Activated CD8-positive, alpha-beta memory T cell treated with anti-CD3 and anti-CD28 coated beads for 1 hour (primary cell): ENCODE results near the gene VSTM4.

Source experiments
- DNase-seq, 2 donors: peaks; one replicate each; pipeline ENCODE4 v3.0.0-alpha.2; 2020; ENCODE audit warnings: low read depth in 1 of 2; ENCODE audit errors: extremely low read depth in 1 of 2

Gene VSTM4

GRCh38 chr10:49049660-49050059 is 65.7 kb downstream of the VSTM4 start:
- DNase-seq: no peak

GRCh38 chr10:49047128-49047639 is 68.1 kb downstream of the VSTM4 start:
- DNase-seq: no peak

- no peak for DNase-seq
These were observed 70.8 kb downstream of the VSTM4 start for GRCh38 chr10:49044293-49045193.

GRCh38 chr10:49040601-49041000 is 74.7 kb downstream of the VSTM4 start:
- DNase-seq: no peak

GRCh38 chr10:49039409-49039808 is 75.9 kb downstream of the VSTM4 start:
- no peak for DNase-seq

GRCh38 chr10:49038711-49039110 is 76.6 kb downstream of the VSTM4 start:
- DNase-seq: no peak

GRCh38 chr10:49037187-49037586 is 78.1 kb downstream of the VSTM4 start:
- DNase-seq: no peak

GRCh38 chr10:49036638-49037037 is 78.7 kb downstream of the VSTM4 start:
- DNase-seq: no peak

GRCh38 chr10:49035920-49036319 is 79.4 kb downstream of the VSTM4 start:
- DNase-seq: no peak

GRCh38 chr10:49034925-49035324 is 80.4 kb downstream of the VSTM4 start:
- no peak for DNase-seq

GRCh38 chr10:49033939-49034338 is 81.4 kb downstream of the VSTM4 start:
- DNase-seq: no peak

GRCh38 chr10:49029666-49030065 is 85.7 kb downstream of the VSTM4 start:
- no peak for DNase-seq

- DNase-seq: no peak
These were observed 86.7 kb downstream of the VSTM4 start for GRCh38 chr10:49028639-49029038.

GRCh38 chr10:49025347-49025983 is 89.9 kb downstream of the VSTM4 start:
- no peak for DNase-seq

GRCh38 chr10:49024484-49024883 is 90.8 kb downstream of the VSTM4 start:
- no peak for DNase-seq

GRCh38 chr10:49023752-49024151 is 91.6 kb downstream of the VSTM4 start:
- no peak for DNase-seq

- no peak for DNase-seq
These were observed 92.3 kb downstream of the VSTM4 start for GRCh38 chr10:49023071-49023470.

GRCh38 chr10:49021685-49022084 is 93.6 kb downstream of the VSTM4 start:
- DNase-seq: no peak

- DNase-seq: no peak
These were observed 99.6 kb downstream of the VSTM4 start for GRCh38 chr10:49015700-49016099.

- DNase-seq: no peak
These were observed 102.7 kb downstream of the VSTM4 start for GRCh38 chr10:49012603-49013002.

GRCh38 chr10:49011756-49012155 is 103.6 kb downstream of the VSTM4 start:
- DNase-seq: no peak

- no peak for DNase-seq
These were observed 104.5 kb downstream of the VSTM4 start for GRCh38 chr10:49010865-49011264.
